Lower leg skin (tissue), 4 donors: ENCODE data around the gene GM2A. TPM values are rescaled to one million over a fixed set of nuclear protein-coding genes. Genes with fewer than 3 reads are reported as not detected.

Experiments used
- DNase-seq, 2 donors: peaks; one replicate each; pipeline ENCODE4 v3.0.0-alpha.2; 2019; ENCODE audit warnings: low spot score in 2 of 2
- H3K4me3 ChIP-seq: fragments of 200-600 bp; sonication (generic); 2 replicates; pipeline ENCODE4 v1.5.1; 2017; ENCODE audit warnings: mild to moderate bottlenecking, low read depth; ENCODE audit not compliant: poor library complexity, severe bottlenecking
- POLR2A ChIP-seq, 2 donors: fragments of 450-650 bp; IDR thresholded peaks; one replicate each; pipeline ENCODE4 v1.6.1; 2016 to 2017; ENCODE audit warnings: antibody characterized with exemption in 2 of 2, mild to moderate bottlenecking in 1 of 2, moderate library complexity in 1 of 2
- WGBS, 2 donors: methylation state at CpG; one replicate each; pipeline ENCODE4 v1.1.5; 2018; 5-methylcytosine and 5-hydroxymethylcytosine counted together
- intact Hi-C: fragments of 100-400 bp; cut with DNase I; formaldehyde crosslinking; loops from one replicate; pipeline ENCODE4 v1.15.0; 2023; ENCODE audit warnings: low total_unique reads
- total RNA-seq, 4 donors: library from RNA; depleted of rRNA; stranded (reverse); fragments of >200 nt; gene quantifications; one replicate each; pipeline ENCODE4 v1.1.0, GENCODE V29; 2016
- TF ChIP-seq, protein P1 (sequence below), 3 donors: fragments of 450-650 bp; IDR thresholded peaks; one replicate each; pipeline ENCODE4 v1.5.1; 2016; ENCODE audit warnings: antibody characterized with exemption in 3 of 3, mild to moderate bottlenecking in 3 of 3, moderate library complexity in 2 of 3

GM2A gene
- total RNA-seq, 4 donors from 2014 or later: 88.8 to 138 (median 123) TPM

DNA sequence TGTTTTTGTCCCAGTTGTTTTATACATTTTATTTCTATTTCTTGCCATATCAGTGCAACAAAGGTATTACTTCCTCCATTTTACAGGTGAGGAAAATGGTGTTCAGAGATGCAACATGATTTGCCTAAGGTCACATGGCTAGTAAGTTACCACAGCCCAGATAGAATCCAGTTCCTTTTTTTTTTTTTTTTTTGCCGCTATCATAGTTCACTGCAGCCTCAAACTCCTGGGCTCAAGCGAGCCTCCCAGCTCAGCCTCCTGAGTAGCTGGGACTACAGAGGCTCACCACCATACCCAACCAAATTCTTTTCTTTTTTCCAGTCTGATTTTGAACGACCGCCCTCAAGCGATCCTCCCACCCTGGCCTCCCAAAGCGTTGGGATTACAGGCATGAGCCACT is 28.6 kb upstream of the GM2A start:
- intact Hi-C loops: no loop called here

DNA sequence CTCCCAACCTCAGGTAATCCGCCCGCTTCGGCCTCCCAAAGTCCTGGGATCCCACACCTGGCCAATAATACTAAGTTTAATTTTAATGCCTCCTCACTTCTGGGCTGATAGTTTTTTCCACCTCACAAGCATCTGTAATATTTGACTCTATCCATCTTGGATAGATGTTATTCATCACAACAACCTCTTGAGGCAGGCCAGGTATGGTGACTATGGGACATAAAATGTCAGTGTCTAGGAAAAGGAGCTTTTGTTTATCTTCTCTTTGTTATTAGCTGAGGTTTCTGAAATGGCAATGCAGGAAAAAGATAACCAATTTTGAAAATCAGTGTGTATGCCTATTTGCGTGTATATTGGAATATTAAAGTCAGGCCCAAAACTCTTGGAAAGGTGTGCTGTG is 27.9 kb upstream of the GM2A start:
- H3K4me3 ChIP-seq: no peak overlapping the region
- no peak for TF ChIP-seq POLR2A (IDR thresholded peaks at IDR 0.05)
- TF ChIP-seq, protein P1, sequence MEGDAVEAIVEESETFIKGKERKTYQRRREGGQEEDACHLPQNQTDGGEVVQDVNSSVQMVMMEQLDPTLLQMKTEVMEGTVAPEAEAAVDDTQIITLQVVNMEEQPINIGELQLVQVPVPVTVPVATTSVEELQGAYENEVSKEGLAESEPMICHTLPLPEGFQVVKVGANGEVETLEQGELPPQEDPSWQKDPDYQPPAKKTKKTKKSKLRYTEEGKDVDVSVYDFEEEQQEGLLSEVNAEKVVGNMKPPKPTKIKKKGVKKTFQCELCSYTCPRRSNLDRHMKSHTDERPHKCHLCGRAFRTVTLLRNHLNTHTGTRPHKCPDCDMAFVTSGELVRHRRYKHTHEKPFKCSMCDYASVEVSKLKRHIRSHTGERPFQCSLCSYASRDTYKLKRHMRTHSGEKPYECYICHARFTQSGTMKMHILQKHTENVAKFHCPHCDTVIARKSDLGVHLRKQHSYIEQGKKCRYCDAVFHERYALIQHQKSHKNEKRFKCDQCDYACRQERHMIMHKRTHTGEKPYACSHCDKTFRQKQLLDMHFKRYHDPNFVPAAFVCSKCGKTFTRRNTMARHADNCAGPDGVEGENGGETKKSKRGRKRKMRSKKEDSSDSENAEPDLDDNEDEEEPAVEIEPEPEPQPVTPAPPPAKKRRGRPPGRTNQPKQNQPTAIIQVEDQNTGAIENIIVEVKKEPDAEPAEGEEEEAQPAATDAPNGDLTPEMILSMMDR (IDR thresholded peaks at IDR 0.05): no peak
- no peak for DNase-seq
- WGBS, 2 donors: 97 to 98% methylated on average over 4 of the region's 4 CpGs
- intact Hi-C loops: no loop called here

More for the DNA sequence above, 28.6 kb upstream of the GM2A start:
- no peak overlapping the region for H3K4me3 ChIP-seq
- WGBS, 2 donors: 82 to 85% methylated on average over 6 of the region's 6 CpGs
- no peak for DNase-seq
- TF ChIP-seq, protein P1 (IDR thresholded peaks at IDR 0.05): no peak
- no peak for TF ChIP-seq POLR2A (IDR thresholded peaks at IDR 0.05)

DNA sequence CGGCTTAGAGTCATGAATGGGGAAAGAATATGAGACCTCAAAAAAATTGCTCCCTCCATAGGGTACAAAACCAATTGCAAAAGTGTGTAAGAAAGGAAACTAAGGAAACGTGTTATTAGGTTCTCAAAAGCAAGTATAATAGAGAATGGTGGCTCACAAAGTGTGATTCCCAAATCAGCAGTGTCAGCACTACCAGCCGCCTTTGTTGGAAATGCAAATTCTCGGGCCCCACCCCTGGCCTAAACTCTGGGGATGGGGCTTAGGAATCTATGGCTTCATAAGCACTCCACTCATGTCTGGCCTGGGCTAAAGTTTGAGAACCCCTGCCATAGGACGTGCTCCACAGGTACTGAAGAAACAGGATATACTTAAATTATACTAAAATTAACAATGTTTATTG is 27.5 kb upstream of the GM2A start:
- intact Hi-C loops: no loop called here
- no peak overlapping the region for H3K4me3 ChIP-seq
- TF ChIP-seq POLR2A (IDR thresholded peaks at IDR 0.05): no peak
- TF ChIP-seq, protein P1 (IDR thresholded peaks at IDR 0.05): no peak
- 80 to 86% methylated on average over 5 of the region's 5 CpGs for WGBS, 2 donors
- DNase-seq: no peak

DNA sequence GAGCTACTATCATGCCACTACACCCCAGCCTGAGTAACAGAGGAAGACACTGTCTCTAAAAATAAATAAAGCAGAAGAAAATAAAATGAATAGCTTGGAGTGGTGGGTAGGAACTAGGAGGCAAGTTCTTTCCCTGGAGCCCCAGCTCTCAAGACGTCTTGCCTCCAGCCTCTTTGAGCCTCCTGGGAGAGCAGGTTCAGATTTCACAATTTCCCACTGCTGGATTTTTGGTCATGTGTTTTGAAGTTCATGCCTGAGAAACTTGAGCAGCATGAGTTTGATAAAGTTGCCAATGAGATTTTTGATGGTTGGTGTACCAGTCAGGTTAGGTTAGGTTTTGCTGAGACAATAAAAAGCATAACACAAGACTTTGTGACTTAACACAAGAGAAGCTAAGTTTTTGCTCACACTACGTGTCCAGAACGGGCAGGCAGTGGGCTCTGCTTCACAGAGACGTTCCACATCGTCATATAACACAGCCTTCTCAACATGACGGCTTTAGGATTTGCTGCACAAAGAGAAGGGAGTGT is 25.0 kb upstream of the GM2A start:
- H3K4me3 ChIP-seq: no peak overlapping the region
- 53 to 69% methylated on average over 6 of the region's 6 CpGs for WGBS, 2 donors
- intact Hi-C loops: no loop called here
- DNase-seq: no peak
- TF ChIP-seq POLR2A (IDR thresholded peaks at IDR 0.05): no peak
- TF ChIP-seq, protein P1 (IDR thresholded peaks at IDR 0.05): no peak

DNA sequence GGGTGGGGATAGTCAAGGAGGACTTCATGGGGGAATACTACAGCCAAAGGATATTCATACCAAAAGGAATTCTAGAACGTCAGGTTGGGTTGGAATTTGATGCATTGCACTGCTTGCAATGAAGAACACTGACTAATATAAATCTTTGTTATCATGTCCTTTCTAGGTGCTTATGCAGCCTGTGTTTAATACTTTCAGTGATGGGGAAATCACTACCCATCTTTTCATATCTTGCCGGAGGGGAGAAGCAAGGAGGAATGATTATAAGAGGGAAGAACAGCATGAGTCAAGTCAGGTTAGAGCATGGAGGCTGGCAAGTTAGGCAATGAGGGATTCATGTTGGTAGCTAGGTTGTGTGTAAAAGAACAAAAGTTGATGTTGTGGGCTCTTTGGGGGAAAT is 24.0 kb upstream of the GM2A start:
- WGBS, 2 donors: 73 to 76% methylated on average over 2 of the region's 2 CpGs
- intact Hi-C loops: no loop called here
- no peak for DNase-seq
- no peak for TF ChIP-seq POLR2A (IDR thresholded peaks at IDR 0.05)
- TF ChIP-seq, protein P1 (IDR thresholded peaks at IDR 0.05): no peak
- no peak overlapping the region for H3K4me3 ChIP-seq

DNA sequence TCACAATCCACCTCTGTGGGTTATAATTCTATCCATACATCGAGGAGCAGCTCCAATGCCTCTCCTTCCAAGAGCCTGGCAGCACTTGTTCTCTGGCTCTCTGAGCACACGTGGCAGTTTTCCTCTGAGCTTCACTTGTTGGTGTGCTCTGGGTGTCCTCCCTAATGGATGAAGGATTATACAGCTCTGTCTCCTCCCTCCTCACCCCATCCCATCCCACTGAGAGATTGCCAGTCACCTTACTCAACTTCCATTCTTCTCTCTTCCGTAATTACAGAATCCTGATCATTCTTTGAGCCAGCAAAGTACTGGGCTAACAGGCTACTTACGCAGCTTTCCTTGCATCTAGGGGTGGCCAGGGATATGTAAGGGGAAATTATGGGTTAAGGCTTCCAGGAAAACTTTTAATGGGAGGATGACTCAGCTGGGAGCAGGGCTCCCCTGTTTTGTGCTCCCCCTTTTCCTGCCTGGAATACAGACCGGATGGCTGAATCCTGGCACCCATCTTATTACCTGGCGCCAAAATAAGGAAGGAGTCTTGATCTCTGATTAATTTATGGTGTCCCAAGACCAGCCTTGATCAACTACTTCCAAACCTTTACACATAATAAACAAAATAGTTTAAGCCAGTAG is 22.8 kb upstream of the GM2A start:
- TF ChIP-seq, protein P1 (IDR thresholded peaks at IDR 0.05): no peak
- TF ChIP-seq POLR2A (IDR thresholded peaks at IDR 0.05): no peak
- intact Hi-C loops: loop anchor here (10.0 kb wide), 1 partner anchor 105 kb away; no protein-coding TSS in a partner anchor

More for the DNA sequence above, 22.8 kb upstream of the GM2A start:
- H3K4me3 ChIP-seq: no peak overlapping the region
- 37 to 44% methylated on average over 6 of the region's 6 CpGs for WGBS, 2 donors
- no peak for DNase-seq
